Endometrial microvascular endothelial cells (primary cell): ENCODE measurements around the gene APOBEC3A. TPM values are rescaled to one million over a fixed set of nuclear protein-coding genes. Genes with fewer than 3 reads are reported as not detected.

Source experiments
- in situ Hi-C: cut with HindIII; loops from 2 replicates; pipeline ENCODE4 v1.10.0; 2017; ENCODE audit warnings: low sequenced_read_pairs, low pct_unique_long_range_greater_than_20kb; ENCODE audit errors: inconsistent ontology term
- total RNA-seq: library from RNA; depleted of rRNA; stranded (reverse); fragments of >200 nt; gene quantifications from one replicate; pipeline ENCODE4 v1.2.3, GENCODE V29; 2015; ENCODE audit errors: inconsistent ontology term

Gene APOBEC3A
- total RNA-seq: not detected

- in situ Hi-C loops: no loop called here
Observed at GRCh38 chr22:38957046-38957770, at the start of gene APOBEC3A. TSS of gene APOBEC3A (plus strand) at chr22:38957609. CDS start at chr22:38957692, 83 bp downstream.

- in situ Hi-C loops: no loop called here
Observed at GRCh38 chr22:38907767-38908166, 49.6 kb upstream of the APOBEC3A start.

GRCh38 chr22:38911434-38911833 lies 46.0 kb upstream of the APOBEC3A start:
- in situ Hi-C loops: no loop called here

- in situ Hi-C loops: no loop called here
Observed at GRCh38 chr22:38919631-38920190, 37.7 kb upstream of the APOBEC3A start.

- in situ Hi-C loops: no loop called here
Observed at GRCh38 chr22:38921120-38921519, 36.3 kb upstream of the APOBEC3A start.

- in situ Hi-C loops: no loop called here
Observed at GRCh38 chr22:38921806-38922205, 35.6 kb upstream of the APOBEC3A start.

- in situ Hi-C loops: no loop called here
Observed at GRCh38 chr22:38923463-38924346, 33.7 kb upstream of the APOBEC3A start.

- in situ Hi-C loops: no loop called here
Observed at GRCh38 chr22:38924347-38924952, 33.0 kb upstream of the APOBEC3A start.

- in situ Hi-C loops: no loop called here
Observed at GRCh38 chr22:38925571-38926041, 31.8 kb upstream of the APOBEC3A start.

- in situ Hi-C loops: no loop called here
Observed at GRCh38 chr22:38927033-38927781, 30.2 kb upstream of the APOBEC3A start.

GRCh38 chr22:38930512-38930911 lies 26.9 kb upstream of the APOBEC3A start:
- in situ Hi-C loops: no loop called here

GRCh38 chr22:38935023-38935422 lies 22.4 kb upstream of the APOBEC3A start:
- in situ Hi-C loops: no loop called here

GRCh38 chr22:38935616-38936015 lies 21.8 kb upstream of the APOBEC3A start:
- in situ Hi-C loops: no loop called here

GRCh38 chr22:38936562-38936961 lies 20.8 kb upstream of the APOBEC3A start:
- in situ Hi-C loops: no loop called here

- in situ Hi-C loops: no loop called here
Observed at GRCh38 chr22:38937036-38937435, 20.4 kb upstream of the APOBEC3A start.

GRCh38 chr22:38937541-38937940 lies 19.9 kb upstream of the APOBEC3A start:
- in situ Hi-C loops: no loop called here

GRCh38 chr22:38938221-38938620 lies 19.2 kb upstream of the APOBEC3A start:
- in situ Hi-C loops: no loop called here

GRCh38 chr22:38938925-38939324 lies 18.5 kb upstream of the APOBEC3A start:
- in situ Hi-C loops: no loop called here
